Neural progenitor cell (in vitro differentiated cells): ENCODE data around the gene TMCO4. TPM values are rescaled to one million over a fixed set of nuclear protein-coding genes. Genes with fewer than 3 reads are reported as not detected.

ENCODE experiments used
- DNase-seq: peaks from one replicate; pipeline ENCODE4 v3.0.0-alpha.2; 2016; ENCODE audit warnings: low spot score
- H2AFZ ChIP-seq: fragments of 200-600 bp; sonication (generic); replicated peaks from 2 replicates; pipeline ENCODE4 v1.6.1; 2016; ENCODE audit warnings: antibody characterized with exemption
- H3F3A ChIP-seq: fragments of 200-600 bp; sonication (generic); 2 replicates; pipeline ENCODE4 v1.6.1; 2016; ENCODE audit warnings: antibody characterized with exemption, low read depth
- H3K27ac ChIP-seq: fragments of 200-600 bp; sonication (generic); 2 replicates; pipeline ENCODE4 v1.5.1; 2016; ENCODE audit warnings: mild to moderate bottlenecking
- H3K27me3 ChIP-seq: fragments of 200-600 bp; sonication (generic); 2 replicates; pipeline ENCODE4 v1.6.1; 2016; ENCODE audit warnings: mild to moderate bottlenecking, moderate library complexity
- H3K36me3 ChIP-seq: fragments of 200-600 bp; sonication (generic); 2 replicates; pipeline ENCODE4 v1.5.1; 2016
- H3K4me1 ChIP-seq: fragments of 200-600 bp; sonication (generic); 2 replicates; pipeline ENCODE4 v1.6.1; 2016; ENCODE audit warnings: mixed run types
- H3K4me2 ChIP-seq: fragments of 200-600 bp; sonication (generic); 2 replicates; pipeline ENCODE4 v1.6.1; 2016
- H3K4me3 ChIP-seq: fragments of 200-600 bp; sonication (generic); 2 replicates; pipeline ENCODE4 v1.5.1; 2016
- H3K79me2 ChIP-seq: fragments of 200-600 bp; sonication (generic); 2 replicates; pipeline ENCODE4 v1.6.1; 2016; ENCODE audit warnings: low read depth
- H3K9ac ChIP-seq: fragments of 200-600 bp; sonication (generic); 2 replicates; pipeline ENCODE4 v1.6.1; 2016
- H3K9me3 ChIP-seq: fragments of 200-600 bp; sonication (generic); 2 replicates; pipeline ENCODE4 v1.5.1; 2016; ENCODE audit warnings: low read depth
- H4K20me1 ChIP-seq: fragments of 200-600 bp; sonication (generic); 2 replicates; pipeline ENCODE4 v1.6.1; 2016; ENCODE audit warnings: low read depth
- H3K27ac Mint-ChIP-seq: 3 replicates; pipeline ENCODE4 v1.8.0; 2021; ENCODE audit warnings: mixed read lengths
- H3K27me3 Mint-ChIP-seq: 2 replicates; pipeline ENCODE4 v1.8.0; 2022; ENCODE audit warnings: low read depth, mild to moderate bottlenecking, inconsistent platforms, moderate library complexity, mixed read lengths; ENCODE audit not compliant: insufficient read depth
- H3K36me3 Mint-ChIP-seq: 3 replicates; pipeline ENCODE4 v1.8.0; 2021; ENCODE audit warnings: mixed read lengths
- H3K4me1 Mint-ChIP-seq: 3 replicates; pipeline ENCODE4 v1.8.0; 2021; ENCODE audit warnings: mixed read lengths
- H3K4me3 Mint-ChIP-seq: 3 replicates; pipeline ENCODE4 v1.8.0; 2021; ENCODE audit warnings: mild to moderate bottlenecking, moderate library complexity, mixed read lengths
- H3K9me3 Mint-ChIP-seq: 3 replicates; pipeline ENCODE4 v1.8.0; 2020; ENCODE audit warnings: mixed read lengths
- EZH2 ChIP-seq: fragments of 200-600 bp; sonication (generic); IDR thresholded peaks from 2 replicates; pipeline ENCODE4 v1.6.1; 2017; ENCODE audit warnings: antibody characterized with exemption, mild to moderate bottlenecking, moderate library complexity
- EZH2phosphoT487 ChIP-seq: fragments of 200-600 bp; sonication (generic); IDR thresholded peaks from 2 replicates; pipeline ENCODE4 v1.6.1; 2017; ENCODE audit warnings: antibody characterized with exemption
- total RNA-seq: library from RNA; depleted of rRNA; stranded (reverse); fragments of >200 nt; gene quantifications from 2 replicates; pipeline ENCODE4 v1.2.3, GENCODE V29; 2015; ENCODE audit warnings: low replicate concordance
- TF ChIP-seq, protein P1 (sequence below): fragments of 200-600 bp; sonication (generic); IDR thresholded peaks from 2 replicates; pipeline ENCODE4 v1.5.1; 2017; ENCODE audit warnings: antibody characterized with exemption, mild to moderate bottlenecking

The TMCO4 gene
- total RNA-seq, 1 donor from 2014 or later: 0.30 TPM

DNA sequence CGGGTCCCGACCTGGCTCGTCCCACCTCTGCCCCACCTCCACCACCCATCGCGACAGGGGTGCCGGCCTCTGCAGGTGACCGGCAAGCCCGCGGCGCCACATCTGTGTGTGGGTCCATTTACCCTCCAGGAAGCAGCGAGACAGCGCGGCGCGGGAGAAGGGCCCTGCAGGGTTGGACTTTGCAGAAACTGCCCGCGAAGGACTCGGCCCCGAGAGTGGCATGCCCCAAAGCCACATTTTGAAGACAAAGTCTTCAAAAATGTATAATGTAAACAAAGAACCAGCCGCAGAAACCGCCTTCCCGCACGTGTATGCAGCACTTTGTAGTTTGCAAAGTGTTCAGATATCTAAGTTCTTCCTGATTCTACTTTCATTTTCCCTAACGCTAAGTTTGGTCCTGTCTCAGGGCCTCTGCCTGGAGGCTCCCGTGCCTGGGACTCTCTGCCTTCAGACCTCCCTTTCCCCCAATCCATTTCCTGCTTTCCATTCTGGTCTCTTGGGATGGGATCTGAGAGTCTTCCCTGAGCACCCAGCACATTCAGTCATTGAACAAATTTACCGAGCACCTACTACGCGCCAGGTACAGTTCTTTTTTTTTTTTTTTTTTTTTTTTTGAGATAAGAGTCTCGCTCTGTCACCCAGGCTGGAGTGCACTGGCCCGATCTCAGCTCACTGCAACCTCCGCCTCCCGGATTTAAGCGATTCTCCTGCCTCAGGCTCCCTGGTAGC is 524 bp upstream of the TMCO4 start:
- Histone ChIP-seq H3K4me2 (peak overlapping the region; percentile 96), H3K9ac (no peak overlapping the region), H3K4me1 (peaks cover 6% of the 10 kb centered on the region), H4K20me1 (no peaks in the 10 kb centered on the region), H2AFZ (peak overlapping the region; percentile 94), H3K9me3 (no peaks in the 10 kb centered on the region), H3K36me3 (no peaks in the 10 kb centered on the region), H3F3A (peaks cover 14% of the 10 kb centered on the region), H3K4me3 (peak overlapping the region; percentile 59), H3K27me3 (peaks cover 48% of the 10 kb centered on the region), H3K79me2 (no peaks in the 10 kb centered on the region), H3K27ac (no peak overlapping the region)
- no peak for DNase-seq
- H3K27ac Mint-ChIP-seq: no peak overlapping the region
- peaks cover 10% of the 10 kb centered on the region for H3K4me1 Mint-ChIP-seq
- H3K9me3 Mint-ChIP-seq: no peaks in the 10 kb centered on the region
- peak overlapping the region; percentile 76 for H3K4me3 Mint-ChIP-seq
- TF ChIP-seq, protein P1, sequence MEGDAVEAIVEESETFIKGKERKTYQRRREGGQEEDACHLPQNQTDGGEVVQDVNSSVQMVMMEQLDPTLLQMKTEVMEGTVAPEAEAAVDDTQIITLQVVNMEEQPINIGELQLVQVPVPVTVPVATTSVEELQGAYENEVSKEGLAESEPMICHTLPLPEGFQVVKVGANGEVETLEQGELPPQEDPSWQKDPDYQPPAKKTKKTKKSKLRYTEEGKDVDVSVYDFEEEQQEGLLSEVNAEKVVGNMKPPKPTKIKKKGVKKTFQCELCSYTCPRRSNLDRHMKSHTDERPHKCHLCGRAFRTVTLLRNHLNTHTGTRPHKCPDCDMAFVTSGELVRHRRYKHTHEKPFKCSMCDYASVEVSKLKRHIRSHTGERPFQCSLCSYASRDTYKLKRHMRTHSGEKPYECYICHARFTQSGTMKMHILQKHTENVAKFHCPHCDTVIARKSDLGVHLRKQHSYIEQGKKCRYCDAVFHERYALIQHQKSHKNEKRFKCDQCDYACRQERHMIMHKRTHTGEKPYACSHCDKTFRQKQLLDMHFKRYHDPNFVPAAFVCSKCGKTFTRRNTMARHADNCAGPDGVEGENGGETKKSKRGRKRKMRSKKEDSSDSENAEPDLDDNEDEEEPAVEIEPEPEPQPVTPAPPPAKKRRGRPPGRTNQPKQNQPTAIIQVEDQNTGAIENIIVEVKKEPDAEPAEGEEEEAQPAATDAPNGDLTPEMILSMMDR: no peak
- no peak for TF ChIP-seq EZH2phosphoT487
- no peak for TF ChIP-seq EZH2
- peaks cover 32% of the 10 kb centered on the region for H3K27me3 Mint-ChIP-seq
- no peaks in the 10 kb centered on the region for H3K36me3 Mint-ChIP-seq

DNA sequence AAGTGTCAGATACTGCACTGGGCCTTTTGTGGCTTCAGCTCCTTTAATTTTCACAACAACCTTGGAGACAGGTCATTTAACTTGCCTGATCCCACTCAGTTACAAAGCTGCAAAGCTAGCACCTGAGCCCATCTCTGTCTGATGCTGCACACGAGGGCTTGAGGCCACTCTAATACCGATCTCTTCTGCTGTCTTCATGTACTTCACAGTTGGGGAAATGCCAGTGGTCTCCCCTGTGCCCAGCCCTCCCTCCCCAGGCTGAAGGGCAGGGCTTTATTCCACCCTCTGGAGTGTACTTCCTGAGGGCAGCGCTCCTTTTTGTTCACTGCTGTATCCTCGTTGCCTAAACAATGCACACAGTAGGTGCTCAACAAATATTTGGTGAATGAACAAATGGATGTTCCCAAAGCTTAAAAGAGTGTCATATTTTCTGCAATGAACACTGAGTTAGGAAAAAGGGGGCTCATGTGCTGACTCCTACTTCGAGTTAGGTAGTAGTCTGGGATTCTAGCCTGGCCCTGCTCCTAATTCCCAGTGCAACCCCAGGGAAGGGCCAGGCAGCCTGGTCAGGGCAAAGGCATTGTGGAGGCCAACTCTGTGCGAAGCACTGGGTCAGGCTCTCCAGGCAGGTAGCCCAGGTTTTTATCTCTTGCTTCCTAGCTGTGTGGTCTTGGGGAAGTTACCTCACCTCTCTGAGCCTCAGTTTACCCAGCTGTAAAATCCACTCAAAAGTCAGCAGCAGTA is 1.1 kb downstream of the TMCO4 start:
- peaks cover 14% of the 10 kb centered on the region for H3F3A ChIP-seq
- no peaks in the 10 kb centered on the region for H3K9me3 ChIP-seq
- no peaks in the 10 kb centered on the region for H3K36me3 ChIP-seq
- peak overlapping the region; percentile 57 for H3K4me3 Mint-ChIP-seq
- peaks cover 6% of the 10 kb centered on the region for H3K4me1 ChIP-seq
- H3K9ac ChIP-seq: no peak overlapping the region
- no peaks in the 10 kb centered on the region for H3K9me3 Mint-ChIP-seq
- peak overlapping the region; percentile 96 for H3K4me2 ChIP-seq
- no peaks in the 10 kb centered on the region for H4K20me1 ChIP-seq
- peaks cover 10% of the 10 kb centered on the region for H3K4me1 Mint-ChIP-seq
- H3K4me3 ChIP-seq: no peak overlapping the region
- H3K79me2 ChIP-seq: no peaks in the 10 kb centered on the region
- H3K36me3 Mint-ChIP-seq: no peaks in the 10 kb centered on the region
- peaks cover 48% of the 10 kb centered on the region for H3K27me3 ChIP-seq
- no peak overlapping the region for H3K27ac ChIP-seq
- DNase-seq: no peak
- TF ChIP-seq, protein P1: no peak
- TF ChIP-seq EZH2phosphoT487 (no peak), EZH2 (no peak)
- H3K27me3 Mint-ChIP-seq: peaks cover 32% of the 10 kb centered on the region
- H3K27ac Mint-ChIP-seq: no peak overlapping the region
- H2AFZ ChIP-seq: no peak overlapping the region

DNA sequence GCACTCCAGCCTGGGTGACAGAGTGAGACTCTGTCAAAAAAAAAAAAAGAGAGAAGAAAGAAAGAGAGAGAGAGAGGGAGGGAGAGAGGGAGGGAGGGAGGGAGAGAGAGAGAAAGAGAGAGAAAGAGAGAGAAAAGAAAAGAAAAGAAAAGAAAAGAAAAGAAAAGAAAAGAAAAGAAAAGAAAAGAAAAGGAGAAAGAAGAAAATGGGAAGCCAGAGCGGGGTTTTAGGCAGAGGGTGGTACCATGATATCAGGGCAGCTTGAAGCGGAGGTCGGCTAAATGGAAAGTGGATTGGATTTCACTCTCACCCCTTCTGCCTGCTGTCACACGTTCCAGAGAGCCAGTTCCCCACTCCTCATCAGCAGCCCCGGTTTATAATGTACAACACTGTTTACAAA is 1.9 kb downstream of the TMCO4 start:
- H3K27ac Mint-ChIP-seq: no peak overlapping the region
- Histone ChIP-seq H4K20me1 (no peaks in the 10 kb centered on the region), H3K4me1 (peaks cover 6% of the 10 kb centered on the region), H3K27me3 (peaks cover 48% of the 10 kb centered on the region), H3K9ac (no peak overlapping the region), H3K79me2 (no peaks in the 10 kb centered on the region), H3K27ac (no peak overlapping the region), H3F3A (peaks cover 14% of the 10 kb centered on the region), H3K4me2 (no peak overlapping the region), H2AFZ (no peak overlapping the region), H3K9me3 (no peaks in the 10 kb centered on the region), H3K36me3 (no peaks in the 10 kb centered on the region), H3K4me3 (no peak overlapping the region)
- no peaks in the 10 kb centered on the region for H3K36me3 Mint-ChIP-seq
- H3K9me3 Mint-ChIP-seq: no peaks in the 10 kb centered on the region
- TF ChIP-seq, protein P1: no peak
- no peak for TF ChIP-seq EZH2
- no peak for TF ChIP-seq EZH2phosphoT487
- no peak overlapping the region for H3K4me3 Mint-ChIP-seq
- no peak for DNase-seq
- peaks cover 16% of the 10 kb centered on the region for H3K4me1 Mint-ChIP-seq
- peaks cover 32% of the 10 kb centered on the region for H3K27me3 Mint-ChIP-seq
